ENCODE results near the gene ITSN1. TPM values are rescaled to one million over a fixed set of nuclear protein-coding genes. Genes with fewer than 3 reads are reported as not detected.

ITSN1 gene
- total and polyA plus RNA-seq, 2 of the 13 experiments (the other 11 are each of a cell fraction or from before 2014, with no cell fraction given) = 26.1 to 33.8 TPM

DNA sequence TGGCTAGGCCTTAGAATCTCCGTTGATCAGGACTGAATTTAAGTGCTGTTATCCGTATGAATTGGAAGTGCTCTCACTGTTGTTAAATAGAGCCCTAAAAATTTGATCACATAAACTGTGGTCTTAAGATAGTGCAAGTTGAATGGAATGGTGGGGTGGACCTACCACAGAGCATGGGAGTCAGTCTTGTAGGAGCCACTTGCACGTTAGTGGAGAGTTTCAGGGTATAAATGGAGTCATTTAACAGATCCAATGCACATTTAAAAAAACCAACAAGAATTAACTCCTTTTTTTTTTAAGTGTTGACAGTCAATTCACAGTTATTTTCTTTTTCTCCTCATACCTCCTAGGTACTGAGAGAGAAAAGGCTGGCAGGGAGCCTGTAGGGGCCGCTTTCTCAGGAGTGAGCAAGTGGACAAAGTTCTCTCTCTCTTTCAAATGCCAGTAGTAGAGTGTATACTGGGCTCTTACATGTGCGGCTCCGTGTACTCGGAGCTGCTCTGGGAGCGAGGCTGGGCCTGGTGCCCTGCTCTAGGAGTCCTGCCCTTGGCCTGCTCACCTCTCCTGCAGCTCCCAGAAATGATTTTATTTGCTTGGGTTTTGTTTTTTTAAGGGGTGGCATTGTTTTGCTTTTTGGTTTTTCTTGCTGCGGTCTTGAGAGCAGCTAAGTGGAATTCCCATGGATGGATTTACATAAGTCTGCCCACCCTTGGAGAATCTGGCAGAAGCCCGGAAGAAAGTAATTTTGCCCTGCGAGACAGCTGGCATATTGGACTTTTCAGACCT is 182.0 kb downstream of the ITSN1 start (continued):
- TF ChIP-seq RELA (CRISPR knock-in tag; IDR thresholded peaks at IDR 0.05) = no peak
- no peak for TF ChIP-seq SMARCC2 (IDR thresholded peaks at IDR 0.05)
- no peak for TF ChIP-seq HOXA7 (CRISPR knock-in tag; IDR thresholded peaks at IDR 0.05)
- TF ChIP-seq ZNF589 (CRISPR knock-in tag; conservative IDR thresholded peaks at IDR 0.05) = no peak

DNA sequence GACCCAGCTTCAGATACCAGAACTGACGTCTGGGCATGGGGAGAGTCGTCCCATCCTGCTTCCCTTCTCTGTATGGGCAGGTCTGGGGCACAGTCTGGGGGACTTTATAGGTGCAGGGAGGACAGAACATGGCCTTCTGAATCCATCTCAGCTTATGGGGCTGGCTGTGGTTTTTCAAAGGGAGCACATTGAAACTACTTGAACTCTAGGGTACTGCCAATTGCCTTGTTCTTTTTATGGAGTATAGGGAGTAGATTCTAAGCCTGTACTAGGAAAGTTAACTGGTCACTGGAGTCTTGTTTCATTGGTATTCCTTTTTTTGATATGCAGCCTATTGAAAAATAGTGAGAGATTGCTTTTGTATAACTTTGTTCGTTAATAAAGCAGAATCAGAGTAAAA is 183.1 kb downstream of the ITSN1 start:
- CTCF ChIA-PET (ENCODE audit: low intra/inter-chr PET ratio, low total read pairs) = no interaction called here

More for the DNA sequence above, 183.1 kb downstream of the ITSN1 start:
- Histone ChIP-seq H3K27me3 (ENCODE audit: control insufficient read depth in 1 of 2, insufficient read depth in 2 of 2, low read length in 2 of 2) (no peaks in the 10 kb centered on the region), H3K4me1 (ENCODE audit: insufficient read depth, low read length) (peaks cover 13% of the 10 kb centered on the region), H3K4me2 (ENCODE audit: low read depth, low read length) (no peak overlapping the region), H3K36me3 (replicated peaks in 1 of 2; ENCODE audit: control insufficient read depth in 1 of 2, insufficient read depth in 2 of 2, low read length in 2 of 2) (peaks cover 0 to 19% of the 10 kb centered on the region in 2 experiments; a peak in 1 of 5 replicates), H3K9me3 (ENCODE audit: low read length) (no peaks in the 10 kb centered on the region), H3K4me3 (replicated peaks in 1 of 3; ENCODE audit: insufficient read depth in 1 of 3, low read depth in 2 of 3, low read length in 3 of 3) (no peak overlapping the region), H4K20me1 (ENCODE audit: insufficient read depth, low read length) (no peaks in the 10 kb centered on the region), H3K27ac (ENCODE audit: extremely low read length, insufficient read depth, low read length) (no peak overlapping the region), H2AFZ (ENCODE audit: low read length) (no peak overlapping the region), H3K9ac (ENCODE audit: insufficient read depth, low read depth, low read length) (no peak overlapping the region), H3K79me2 (ENCODE audit: insufficient read depth, low read length) (no peaks in the 10 kb centered on the region)
- WGBS (ENCODE audit: low lambda C conversion rate) = 98% methylated on average over 3 of the region's 3 CpGs
- BruUV-seq (replicated peaks) = no TSS peak
- intact Hi-C loops (cut with micrococcal nuclease; ENCODE audit: unreplicated experiment) = no loop called here
- DNase-seq (ENCODE audit: low spot score) (no peak), FAIRE-seq (no peak), ATAC-seq (no peak)
- POLR2A ChIA-PET = no interaction called here
- in situ Hi-C loops (cut with HindIII; ENCODE audit: extremely low pct_ligation_motif_present, low pct_unique_long_range_greater_than_20kb) = no loop called here
- TF ChIP-seq, protein P1, sequence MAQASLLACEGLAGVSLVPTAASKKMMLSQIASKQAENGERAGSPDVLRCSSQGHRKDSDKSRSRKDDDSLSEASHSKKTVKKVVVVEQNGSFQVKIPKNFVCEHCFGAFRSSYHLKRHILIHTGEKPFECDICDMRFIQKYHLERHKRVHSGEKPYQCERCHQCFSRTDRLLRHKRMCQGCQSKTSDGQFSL (CRISPR knock-in tag; IDR thresholded peaks at IDR 0.05) = no peak
- TF ChIP-seq TBX3 (IDR thresholded peaks at IDR 0.05; ENCODE audit: borderline replicate concordance) = no peak
- no peak for TF ChIP-seq ZNF253 (CRISPR knock-in tag; IDR thresholded peaks at IDR 0.05; ENCODE audit: borderline replicate concordance)
- no peak for TF ChIP-seq ZNF20 (CRISPR knock-in tag; IDR thresholded peaks at IDR 0.05)
- TF ChIP-seq, protein P2, sequence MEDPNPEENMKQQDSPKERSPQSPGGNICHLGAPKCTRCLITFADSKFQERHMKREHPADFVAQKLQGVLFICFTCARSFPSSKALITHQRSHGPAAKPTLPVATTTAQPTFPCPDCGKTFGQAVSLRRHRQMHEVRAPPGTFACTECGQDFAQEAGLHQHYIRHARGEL (CRISPR knock-in tag; IDR thresholded peaks at IDR 0.05) = no peak
- TF ChIP-seq ZNF432 (CRISPR knock-in tag; IDR thresholded peaks at IDR 0.05; ENCODE audit: borderline replicate concordance) = no peak
